ENCODE data around the gene ZBTB8OS.
"Not testable (repeated sequence)": the region's sequence is repeated elsewhere in the genome, so short reads cannot be mapped to it uniquely, and the experiment has no call there.

Gene ZBTB8OS

DNA sequence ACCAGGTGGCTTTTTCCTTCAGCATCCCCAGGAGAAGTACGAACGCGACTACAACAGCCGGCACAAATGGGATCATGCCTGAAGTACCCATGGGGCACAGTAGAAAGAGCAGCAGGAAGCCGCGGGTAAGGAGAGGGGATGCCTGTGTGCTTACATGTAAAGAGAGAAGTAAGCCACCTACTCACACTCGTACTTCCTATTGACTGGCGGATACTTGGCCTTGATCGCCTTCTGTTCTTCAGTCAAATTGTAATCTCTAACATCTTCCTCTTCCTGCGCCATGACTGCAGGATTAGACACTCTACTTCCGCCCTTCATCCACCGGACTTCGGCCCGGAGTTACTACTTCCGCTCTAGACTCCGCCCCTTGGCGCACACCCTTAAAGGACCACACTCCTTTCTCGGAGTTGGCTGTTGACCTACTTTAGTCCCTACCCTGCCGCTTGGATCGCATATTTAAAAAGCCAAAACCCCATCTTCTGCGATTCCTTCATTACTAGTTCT lies at the start of gene ZBTB8OS:
Gene ZBTB8OS, minus strand, starts transcription at position 303 of the 504 bp plus-strand sequence. Its CDS starts 21 bp downstream, at position 282.
- peak within 1 kb of the TSS; percentile 97 for H3K27ac Mint-ChIP-seq
- no peaks in the 10 kb centered on the region for H3K9me3 Mint-ChIP-seq
- DNase-seq (ENCODE audit: low spot score in 2 of 2) (peak; percentile 75 to 85), ATAC-seq (ENCODE audit: low read depth) (peak; percentile 72)
- peak within 1 kb of the TSS; percentile 96 for H3K4me3 Mint-ChIP-seq
- H3K4me1 Mint-ChIP-seq, result peaks cover 21% of the 10 kb centered on the region
- no peaks in the 10 kb centered on the region for H3K27me3 Mint-ChIP-seq
- peaks cover 9% of the 10 kb centered on the region for H3K36me3 Mint-ChIP-seq

DNA sequence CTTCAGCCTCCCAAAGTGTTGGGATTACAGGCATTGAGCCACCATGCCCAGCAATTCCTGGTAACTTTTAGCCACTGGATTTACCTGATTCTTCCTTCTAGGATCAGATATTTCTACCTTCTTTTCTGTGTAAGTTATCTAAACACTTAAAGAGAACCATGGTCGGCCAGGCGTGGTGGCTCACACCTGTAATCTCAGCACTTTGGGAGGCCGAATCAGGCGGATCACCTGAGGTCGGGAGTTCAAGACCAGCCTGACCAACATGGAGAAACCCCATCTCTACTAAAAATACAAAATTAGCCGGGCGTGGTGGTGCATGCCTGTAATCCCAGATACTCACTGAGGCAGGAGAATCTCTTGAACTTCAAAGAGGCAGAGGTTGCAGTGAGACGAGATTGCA lies 46.6 kb upstream of the ZBTB8OS start:
- H3K27ac Mint-ChIP-seq; H3K27me3 Mint-ChIP-seq; H3K36me3 Mint-ChIP-seq; H3K4me3 Mint-ChIP-seq; H3K4me1 Mint-ChIP-seq; DNase-seq (ENCODE audit: low spot score in 2 of 2); H3K9me3 Mint-ChIP-seq; ATAC-seq (ENCODE audit: low read depth): not testable (repeated sequence)

DNA sequence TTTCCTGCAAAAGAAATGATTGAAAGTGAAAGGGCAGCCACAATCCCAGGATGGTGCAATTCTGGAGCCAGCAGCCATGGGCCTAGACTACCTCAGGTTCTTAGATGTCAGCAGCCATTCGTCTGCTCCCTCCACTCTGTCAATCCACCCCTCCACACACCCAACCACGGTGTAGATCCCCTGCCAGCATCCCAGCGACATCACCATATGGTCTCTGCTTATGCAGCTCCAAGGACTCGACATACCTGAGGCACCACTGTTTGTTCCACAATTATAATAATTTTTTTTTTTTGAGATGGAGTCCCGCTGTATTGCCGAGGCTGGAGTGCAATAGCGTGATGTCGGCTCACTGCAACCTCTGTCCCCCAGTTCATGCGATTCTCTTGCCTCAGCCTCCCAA lies 45.7 kb upstream of the ZBTB8OS start:
- Mint-ChIP-seq H3K9me3 (no peaks in the 10 kb centered on the region), H3K4me3 (no peak overlapping the region), H3K36me3 (peaks cover 2% of the 10 kb centered on the region), H3K27me3 (peaks cover under 1% of the 10 kb centered on the region), H3K27ac (no peak overlapping the region), H3K4me1 (peaks cover 3% of the 10 kb centered on the region)
- DNase-seq (ENCODE audit: low spot score in 2 of 2) (no peak), ATAC-seq (ENCODE audit: low read depth) (no peak)

DNA sequence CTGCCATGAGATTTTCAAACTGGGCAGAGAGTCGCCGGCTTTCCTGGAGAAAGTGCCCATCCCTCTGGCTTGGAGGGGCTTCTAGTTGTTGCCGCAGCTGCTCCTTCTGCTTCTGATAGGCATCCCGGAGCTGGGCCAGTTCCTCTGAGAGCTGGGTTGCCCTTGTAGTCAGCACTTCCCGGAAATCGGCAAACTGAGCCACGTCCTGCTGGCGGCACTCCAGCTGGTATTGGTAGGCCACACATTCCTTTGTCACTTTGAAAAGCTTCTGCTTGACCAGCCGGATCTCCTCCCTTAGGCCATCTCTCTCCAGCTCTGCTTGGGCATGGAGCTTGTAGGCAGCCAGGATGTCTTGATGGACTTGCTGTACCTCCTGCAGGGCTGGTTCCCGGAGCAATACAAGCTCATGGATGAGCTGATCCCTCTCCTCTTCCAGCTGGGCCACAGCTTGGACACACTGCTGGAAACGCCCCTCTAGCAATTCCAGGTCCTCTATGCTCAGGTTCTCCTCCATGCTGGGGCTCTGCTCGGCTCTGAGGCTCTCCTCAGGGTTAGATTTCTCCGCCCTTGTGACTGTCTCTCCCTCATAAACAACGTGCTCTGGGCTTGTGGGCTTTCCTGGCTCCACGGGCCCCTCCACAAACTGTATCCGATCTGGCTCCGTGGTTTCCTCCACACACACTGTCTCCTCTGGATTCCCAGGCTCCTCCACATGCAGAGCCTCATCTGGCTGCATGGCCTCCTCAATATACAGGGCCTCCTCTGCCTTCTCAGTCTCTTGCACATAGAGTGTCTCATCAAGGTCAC lies 45.0 kb upstream of the ZBTB8OS start:
- Mint-ChIP-seq H3K4me3 (no peak overlapping the region), H3K4me1 (peaks cover 3% of the 10 kb centered on the region), H3K27me3 (no peaks in the 10 kb centered on the region), H3K27ac (no peak overlapping the region), H3K36me3 (peaks cover 2% of the 10 kb centered on the region), H3K9me3 (no peaks in the 10 kb centered on the region)
- no peak for DNase-seq (ENCODE audit: low spot score in 2 of 2)
- ATAC-seq (ENCODE audit: low read depth), result no peak

DNA sequence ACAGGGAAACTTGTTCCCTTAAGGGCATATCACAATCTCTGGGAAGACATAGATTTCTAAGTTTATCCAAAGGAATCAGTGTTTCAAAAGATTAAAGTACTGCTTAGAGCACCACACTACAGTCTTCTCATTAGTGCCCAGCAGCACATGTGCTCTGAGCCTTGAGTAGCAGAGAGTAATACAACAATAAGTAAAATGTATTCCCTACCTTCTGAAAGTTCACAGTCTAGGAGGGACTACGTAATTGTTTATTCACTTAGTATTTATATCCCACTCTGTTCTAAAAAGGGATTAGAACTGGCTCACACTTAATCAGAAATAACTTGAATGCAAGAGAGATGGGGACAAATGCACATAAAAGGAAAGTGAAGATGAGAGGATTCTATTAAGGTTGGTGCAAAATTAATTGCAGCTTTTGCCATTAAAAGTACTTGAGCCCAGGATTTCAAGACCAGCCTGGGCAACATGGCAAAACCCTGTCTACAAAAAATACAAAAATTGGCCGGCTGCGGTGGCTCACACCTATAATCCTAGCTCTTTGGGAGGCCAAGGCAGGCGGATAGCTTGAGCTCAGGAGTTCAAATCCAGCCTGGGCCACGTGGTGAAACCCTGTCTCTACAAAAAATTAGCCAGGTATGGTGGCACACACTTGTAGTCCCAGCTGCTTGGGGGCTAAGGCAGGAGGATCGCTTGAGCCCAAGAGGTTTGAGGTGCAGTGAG lies 43.3 kb upstream of the ZBTB8OS start:
- ATAC-seq (ENCODE audit: low read depth) (no peak), DNase-seq (ENCODE audit: low spot score in 2 of 2) (no peak)
- no peaks in the 10 kb centered on the region for H3K4me1 Mint-ChIP-seq
- no peaks in the 10 kb centered on the region for H3K27me3 Mint-ChIP-seq
- peaks cover 2% of the 10 kb centered on the region for H3K36me3 Mint-ChIP-seq
- no peak overlapping the region for H3K27ac Mint-ChIP-seq
- no peak overlapping the region for H3K4me3 Mint-ChIP-seq
- no peaks in the 10 kb centered on the region for H3K9me3 Mint-ChIP-seq

DNA sequence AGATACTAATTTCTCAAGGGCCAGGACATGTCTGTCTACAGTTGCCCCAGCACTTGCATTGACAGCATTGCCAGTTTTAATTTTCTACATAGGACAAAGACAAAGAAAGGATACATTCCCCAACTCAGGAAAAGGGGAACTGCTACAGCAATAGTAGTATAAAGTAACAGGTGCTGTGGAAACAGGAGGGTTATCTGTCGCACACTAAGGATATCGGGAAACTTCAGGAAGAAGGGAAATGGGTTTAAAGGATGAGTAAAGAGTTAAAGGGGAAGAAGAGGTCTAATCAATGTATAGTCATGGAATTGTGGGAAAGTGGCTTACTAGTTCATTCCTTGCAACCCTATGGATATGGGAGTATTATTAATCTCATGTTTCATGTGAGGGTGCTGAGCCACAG lies 36.0 kb upstream of the ZBTB8OS start:
- no peak for ATAC-seq (ENCODE audit: low read depth)
- H3K4me3 Mint-ChIP-seq, result no peak overlapping the region
- no peaks in the 10 kb centered on the region for H3K27me3 Mint-ChIP-seq
- H3K4me1 Mint-ChIP-seq, result no peaks in the 10 kb centered on the region
- H3K27ac Mint-ChIP-seq, result no peak overlapping the region
- H3K9me3 Mint-ChIP-seq, result no peaks in the 10 kb centered on the region
- DNase-seq (ENCODE audit: low spot score in 2 of 2), result no peak
- H3K36me3 Mint-ChIP-seq, result peaks cover 14% of the 10 kb centered on the region

DNA sequence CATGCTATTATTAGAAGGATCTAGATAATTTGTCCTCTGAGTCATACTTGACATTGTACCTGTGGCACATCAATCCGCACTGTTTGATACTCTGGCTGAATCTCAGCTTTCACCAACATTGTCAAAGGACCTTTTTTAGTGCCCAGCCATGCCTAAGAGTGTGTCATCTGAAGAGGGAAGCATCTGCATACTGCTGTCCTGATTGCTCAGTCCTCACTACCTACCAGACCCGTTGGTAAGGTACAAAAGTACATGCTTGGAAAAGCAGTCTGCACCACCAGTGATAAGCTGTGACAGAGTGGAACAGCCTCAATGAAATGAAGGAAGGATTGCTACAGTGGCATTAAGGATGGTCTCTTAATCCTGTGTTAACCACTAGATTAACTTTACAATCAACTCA lies 35.1 kb upstream of the ZBTB8OS start:
- no peak overlapping the region for H3K4me3 Mint-ChIP-seq
- no peak for ATAC-seq (ENCODE audit: low read depth)
- no peaks in the 10 kb centered on the region for H3K4me1 Mint-ChIP-seq
- DNase-seq (ENCODE audit: low spot score in 2 of 2), result no peak
- H3K36me3 Mint-ChIP-seq, result peaks cover 19% of the 10 kb centered on the region
- no peaks in the 10 kb centered on the region for H3K9me3 Mint-ChIP-seq
- H3K27ac Mint-ChIP-seq, result no peak overlapping the region
- H3K27me3 Mint-ChIP-seq, result no peaks in the 10 kb centered on the region

DNA sequence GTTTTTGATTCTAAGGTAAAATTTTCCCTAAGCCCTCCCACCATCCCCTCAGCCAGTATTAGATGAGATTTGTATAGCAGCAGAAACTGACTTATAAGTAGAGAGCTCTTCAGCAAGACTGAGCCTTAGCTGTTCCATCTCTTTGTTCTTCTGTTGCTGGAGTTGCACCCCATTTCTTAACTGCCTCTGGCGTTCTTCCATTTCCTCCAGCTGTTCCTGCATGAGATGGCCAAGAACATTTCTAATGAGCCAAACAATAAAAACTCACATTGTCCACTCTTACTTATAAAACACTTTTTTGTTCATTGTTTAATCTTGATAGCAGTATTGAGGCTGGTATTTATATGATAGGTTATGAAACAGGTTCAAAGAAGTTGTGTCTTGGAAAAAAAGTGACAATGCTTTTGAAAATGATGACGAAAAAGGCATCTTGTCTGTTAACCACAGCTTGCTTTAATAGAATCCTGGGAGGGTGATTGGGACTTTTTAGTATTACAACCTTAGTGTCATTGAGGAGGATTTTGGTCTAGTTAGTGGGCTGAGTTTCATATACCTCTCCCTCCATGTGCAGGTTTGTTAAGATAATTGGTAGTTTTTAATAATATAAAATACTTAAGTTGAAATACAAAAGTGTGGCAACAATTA lies 33.9 kb upstream of the ZBTB8OS start:
- no peak for DNase-seq (ENCODE audit: low spot score in 2 of 2)
- no peaks in the 10 kb centered on the region for H3K4me1 Mint-ChIP-seq
- H3K4me3 Mint-ChIP-seq, result no peak overlapping the region
- peaks cover 22% of the 10 kb centered on the region for H3K36me3 Mint-ChIP-seq
- H3K27ac Mint-ChIP-seq, result no peak overlapping the region
- no peak for ATAC-seq (ENCODE audit: low read depth)
- no peaks in the 10 kb centered on the region for H3K27me3 Mint-ChIP-seq
- no peaks in the 10 kb centered on the region for H3K9me3 Mint-ChIP-seq

DNA sequence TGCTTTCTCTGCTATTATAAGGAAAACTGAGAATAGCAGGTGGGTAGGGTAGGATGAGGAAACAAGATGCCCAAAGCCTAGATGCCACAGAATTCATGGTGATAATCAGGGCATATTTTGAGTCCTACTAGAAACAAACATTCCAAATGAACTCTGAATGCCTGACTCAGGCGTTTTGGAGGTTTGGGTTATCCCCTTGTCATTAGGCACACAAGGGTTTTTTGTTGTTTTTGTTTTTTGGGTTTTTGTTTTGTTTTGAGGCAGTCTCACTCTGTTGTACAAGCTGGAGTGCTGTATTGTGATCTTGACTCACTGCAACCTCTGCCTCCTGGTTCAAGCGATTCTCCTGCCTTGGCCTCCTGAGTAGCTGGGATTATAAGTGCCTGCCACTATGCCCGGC lies 33.0 kb upstream of the ZBTB8OS start:
- DNase-seq (ENCODE audit: low spot score in 2 of 2) (no peak), ATAC-seq (ENCODE audit: low read depth) (no peak)
- H3K4me3 Mint-ChIP-seq, result no peak overlapping the region
- no peak overlapping the region for H3K27ac Mint-ChIP-seq
- H3K27me3 Mint-ChIP-seq, result no peaks in the 10 kb centered on the region
- H3K36me3 Mint-ChIP-seq, result peaks cover 22% of the 10 kb centered on the region
- H3K9me3 Mint-ChIP-seq, result no peaks in the 10 kb centered on the region
- no peaks in the 10 kb centered on the region for H3K4me1 Mint-ChIP-seq

DNA sequence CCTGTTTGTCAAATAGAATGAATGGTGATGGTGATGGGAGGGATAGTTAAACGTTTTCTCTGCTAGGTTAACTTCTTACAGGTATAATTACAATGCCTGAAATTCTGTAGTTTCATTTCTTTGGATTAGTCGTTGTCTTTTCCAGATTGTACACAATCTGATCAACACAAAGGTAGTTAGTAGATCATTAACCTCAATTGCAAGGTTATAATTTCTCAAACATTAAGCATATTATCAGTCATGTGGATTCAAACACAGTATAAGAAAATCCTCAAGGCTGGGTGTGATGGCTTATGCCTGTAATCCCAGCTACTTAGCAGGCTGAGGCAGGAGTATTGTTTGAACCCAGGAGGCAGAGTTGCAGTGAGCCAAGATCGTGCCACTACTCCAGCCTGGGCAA lies 31.6 kb upstream of the ZBTB8OS start:
- no peak overlapping the region for H3K27ac Mint-ChIP-seq
- H3K9me3 Mint-ChIP-seq, result no peaks in the 10 kb centered on the region
- no peak overlapping the region for H3K4me3 Mint-ChIP-seq
- DNase-seq (ENCODE audit: low spot score in 2 of 2) (no peak), ATAC-seq (ENCODE audit: low read depth) (no peak)
- no peaks in the 10 kb centered on the region for H3K27me3 Mint-ChIP-seq
- peaks cover 27% of the 10 kb centered on the region for H3K36me3 Mint-ChIP-seq
- H3K4me1 Mint-ChIP-seq, result no peaks in the 10 kb centered on the region

DNA sequence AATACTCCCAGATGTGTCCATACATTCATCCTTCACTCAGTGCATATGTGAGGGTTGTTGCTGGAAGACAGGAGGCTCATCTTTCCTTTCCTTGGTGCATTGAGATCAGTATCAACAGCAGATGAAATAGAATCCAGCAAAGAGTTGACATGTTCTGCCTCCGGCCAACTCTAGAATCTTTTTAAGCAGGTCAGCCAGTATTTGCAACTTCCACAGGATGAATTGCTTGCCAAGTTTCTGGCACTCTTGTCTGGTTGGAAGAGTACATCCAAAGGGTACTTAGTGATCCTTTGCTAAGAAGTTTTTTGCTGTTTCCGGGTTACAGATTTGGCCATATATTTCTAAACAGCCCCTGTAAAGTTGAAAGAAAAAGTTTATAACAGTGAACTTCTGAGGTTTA lies 31.2 kb upstream of the ZBTB8OS start:
- ATAC-seq (ENCODE audit: low read depth), result no peak
- no peak for DNase-seq (ENCODE audit: low spot score in 2 of 2)
- H3K4me3 Mint-ChIP-seq, result no peak overlapping the region
- H3K9me3 Mint-ChIP-seq, result no peaks in the 10 kb centered on the region
- no peak overlapping the region for H3K27ac Mint-ChIP-seq
- peaks cover 27% of the 10 kb centered on the region for H3K36me3 Mint-ChIP-seq
- H3K27me3 Mint-ChIP-seq, result no peaks in the 10 kb centered on the region
- H3K4me1 Mint-ChIP-seq, result no peaks in the 10 kb centered on the region

DNA sequence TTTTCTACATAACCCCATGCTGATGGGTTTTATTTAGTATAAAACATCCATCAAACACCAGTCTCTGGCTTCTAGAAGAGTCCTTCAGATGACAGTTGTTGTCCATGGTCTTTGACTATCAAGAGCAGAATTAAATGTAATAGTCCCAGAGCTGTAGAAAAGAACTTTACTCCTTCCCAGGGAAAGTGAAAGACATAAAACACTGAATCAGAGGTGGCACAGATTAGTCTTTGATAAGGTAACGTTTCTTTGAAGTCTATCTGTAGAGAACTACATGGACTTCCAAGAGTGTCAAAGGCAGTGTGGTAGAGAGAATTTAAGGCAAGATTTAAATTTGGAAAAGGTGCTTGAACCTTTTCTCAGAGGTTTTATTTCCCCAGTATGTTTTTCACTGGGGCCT lies 30.3 kb upstream of the ZBTB8OS start:
- Mint-ChIP-seq H3K4me3 (no peak overlapping the region), H3K36me3 (peaks cover 25% of the 10 kb centered on the region), H3K27me3 (no peaks in the 10 kb centered on the region), H3K4me1 (no peaks in the 10 kb centered on the region), H3K27ac (peak overlapping the region; percentile 82), H3K9me3 (no peaks in the 10 kb centered on the region)
- DNase-seq (ENCODE audit: low spot score in 2 of 2), result no peak
- ATAC-seq (ENCODE audit: low read depth), result no peak

DNA sequence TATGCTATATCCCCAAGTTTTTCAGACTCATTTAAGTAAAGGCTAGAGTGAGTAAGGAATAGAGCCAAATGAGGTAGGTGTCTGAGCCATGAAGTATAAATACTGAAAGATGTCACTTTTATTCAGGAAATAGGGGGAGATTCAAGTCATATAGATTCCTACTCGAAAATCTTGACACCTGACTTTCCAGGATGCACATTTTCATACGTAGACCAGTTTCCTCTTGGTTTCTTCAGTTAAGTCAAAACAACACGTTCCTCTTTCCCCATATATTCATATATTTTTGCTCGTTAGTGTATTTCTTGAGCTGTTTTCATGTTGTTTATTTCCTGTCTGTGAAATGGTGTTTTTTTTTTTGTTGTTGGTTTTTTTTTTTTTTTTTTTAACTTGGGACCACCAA lies 29.6 kb upstream of the ZBTB8OS start:
- ATAC-seq (ENCODE audit: low read depth), result not testable (repeated sequence)

DNA sequence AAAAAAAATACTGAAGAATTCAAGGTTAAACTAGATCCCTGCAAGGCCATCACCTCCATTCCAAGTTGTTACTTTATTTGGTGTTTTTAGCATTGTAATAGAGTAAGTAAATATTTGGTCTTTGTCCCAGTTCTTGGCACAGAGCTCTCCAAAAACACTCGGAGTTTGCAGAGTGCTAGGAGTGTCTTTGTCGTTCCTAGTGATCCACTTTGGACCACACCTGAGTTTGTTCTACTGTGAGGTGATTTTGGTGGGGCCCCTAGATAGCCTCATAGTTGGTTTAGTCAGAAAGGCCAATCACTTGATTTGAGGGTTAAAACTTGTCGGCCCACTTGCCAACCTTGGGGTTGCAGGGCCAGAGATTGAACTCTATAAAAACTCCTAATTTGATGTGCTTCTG lies 26.6 kb upstream of the ZBTB8OS start:
- Mint-ChIP-seq H3K27ac (no peak overlapping the region), H3K4me1 (no peaks in the 10 kb centered on the region), H3K9me3 (no peaks in the 10 kb centered on the region), H3K27me3 (no peaks in the 10 kb centered on the region), H3K4me3 (no peak overlapping the region), H3K36me3 (peaks cover 35% of the 10 kb centered on the region)
- no peak for DNase-seq (ENCODE audit: low spot score in 2 of 2)
- ATAC-seq (ENCODE audit: low read depth), result no peak

More for the DNA sequence above, 29.6 kb upstream of the ZBTB8OS start:
- H3K4me1 Mint-ChIP-seq; H3K27ac Mint-ChIP-seq; H3K9me3 Mint-ChIP-seq; H3K27me3 Mint-ChIP-seq; H3K4me3 Mint-ChIP-seq; DNase-seq (ENCODE audit: low spot score in 2 of 2): not testable (repeated sequence)
- peaks cover 25% of the 10 kb centered on the region for H3K36me3 Mint-ChIP-seq

Data from memory B cell (primary cell).